CD14-positive monocyte (primary cell): ENCODE measurements around the gene PCBP3. TPM values are rescaled to one million over a fixed set of nuclear protein-coding genes. Genes with fewer than 3 reads are reported as not detected.

Experiments
- DNase-seq, 3 donors: peaks; one replicate each; pipeline ENCODE4 v3.0.0-alpha.2; 2011 to 2022
- H2AFZ ChIP-seq: 2 replicates; pipeline ENCODE4 v1.6.0; 2012; ENCODE audit warnings: mild to moderate bottlenecking, low read depth, low read length, inconsistent platforms; ENCODE audit not compliant: insufficient read depth, poor library complexity, severe bottlenecking
- H3K27ac ChIP-seq, 2 donors: 1 replicate in 1 of 2; 2 replicates in 1 of 2; pipeline ENCODE4 v1.5.1; 2012 to 2013; ENCODE audit warnings: low read length in 2 of 2, control low read depth in 1 of 2, inconsistent platforms in 1 of 2, low read depth in 1 of 2, mild to moderate bottlenecking in 1 of 2
- H3K27me3 ChIP-seq, 2 donors: one replicate each; pipeline versions ENCODE4 v1.6.0 to v1.6.1; 2011 to 2013; ENCODE audit warnings: low read length in 2 of 2; ENCODE audit not compliant: control insufficient read depth in 2 of 2, insufficient read depth in 2 of 2
- H3K36me3 ChIP-seq, 2 donors: replicated peaks in 1 of 2; 1 replicate in 1 of 2; 2 replicates in 1 of 2; pipeline versions ENCODE4 v1.5.1 to v1.6.1; 2012 to 2013; ENCODE audit warnings: low read length in 2 of 2, control low read depth in 1 of 2, inconsistent platforms in 1 of 2, mild to moderate bottlenecking in 1 of 2; ENCODE audit not compliant: insufficient read depth in 2 of 2, control insufficient read depth in 1 of 2
- H3K4me1 ChIP-seq, 2 donors: 1 replicate in 1 of 2; 2 replicates in 1 of 2; pipeline versions ENCODE4 v1.5.1 to v1.6.1; 2012 to 2013; ENCODE audit warnings: low read length in 2 of 2, control low read depth in 1 of 2, inconsistent platforms in 1 of 2, mild to moderate bottlenecking in 1 of 2, moderate library complexity in 1 of 2; ENCODE audit not compliant: insufficient read depth in 2 of 2, control insufficient read depth in 1 of 2
- H3K4me2 ChIP-seq: replicated peaks from 2 replicates; pipeline ENCODE3; 2012; ENCODE audit warnings: low read length, moderate library complexity, mild to moderate bottlenecking; ENCODE audit not compliant: poor library complexity, severe bottlenecking; ENCODE audit errors: extremely low read depth
- H3K4me3 ChIP-seq, 3 experiments: fragments of 200-600 bp in 1 of 3; sonication (generic) in 1 of 3; replicated peaks in 1 of 3; 1 replicate in 2 of 3; 2 replicates in 1 of 3; pipeline ENCODE4 v1.5.1; 2011 to 2013; ENCODE audit warnings: low read length in 3 of 3, mild to moderate bottlenecking in 3 of 3, control low read depth in 2 of 3, low read depth in 2 of 3, inconsistent platforms in 1 of 3, moderate library complexity in 1 of 3
- H3K79me2 ChIP-seq: 2 replicates; pipeline ENCODE4 v1.6.0; 2012; ENCODE audit warnings: mild to moderate bottlenecking, control low read depth, inconsistent platforms, low read length, moderate library complexity; ENCODE audit not compliant: insufficient read depth
- H3K9ac ChIP-seq: 2 replicates; pipeline ENCODE4 v1.6.0; 2017; ENCODE audit warnings: low read length, mild to moderate bottlenecking; ENCODE audit not compliant: insufficient read depth, poor library complexity, severe bottlenecking
- H3K9me3 ChIP-seq, 2 donors: replicated peaks in 1 of 2; 1 replicate in 1 of 2; 2 replicates in 1 of 2; pipeline versions ENCODE4 v1.5.1 to v1.6.1; 2012 to 2013; ENCODE audit warnings: low read length in 2 of 2, control low read depth in 1 of 2; ENCODE audit not compliant: control insufficient read depth in 1 of 2, insufficient read depth in 1 of 2
- H4K20me1 ChIP-seq: 2 replicates; pipeline ENCODE4 v1.6.0; 2012; ENCODE audit warnings: mild to moderate bottlenecking, low read length, control low read depth, moderate library complexity; ENCODE audit not compliant: insufficient read depth
- H3K27ac Mint-ChIP-seq, 7 donors: one replicate each; pipeline ENCODE4 v1.8.0; 2020; ENCODE audit warnings: mild to moderate bottlenecking in 7 of 7, mixed read lengths in 7 of 7, moderate library complexity in 6 of 7, inconsistent platforms in 2 of 7
- H3K27me3 Mint-ChIP-seq, 3 donors: one replicate each; pipeline ENCODE4 v1.8.0; 2021 to 2022; ENCODE audit warnings: low read depth in 3 of 3, mild to moderate bottlenecking in 3 of 3, mixed read lengths in 3 of 3, moderate library complexity in 3 of 3, inconsistent platforms in 1 of 3
- H3K36me3 Mint-ChIP-seq, 2 donors: one replicate each; pipeline ENCODE4 v1.8.0; 2020; ENCODE audit warnings: mixed read lengths in 2 of 2, inconsistent platforms in 1 of 2, mild to moderate bottlenecking in 1 of 2
- H3K4me1 Mint-ChIP-seq: one replicate; pipeline ENCODE4 v1.8.0; 2020; ENCODE audit warnings: mild to moderate bottlenecking, mixed read lengths
- H3K4me3 Mint-ChIP-seq, 2 donors: one replicate each; pipeline ENCODE4 v1.8.0; 2020; ENCODE audit warnings: mild to moderate bottlenecking in 2 of 2, mixed read lengths in 2 of 2, moderate library complexity in 1 of 2
- H3K9me3 Mint-ChIP-seq, 7 donors: one replicate each; pipeline ENCODE4 v1.8.0; 2020 to 2022; ENCODE audit warnings: mixed read lengths in 7 of 7, mild to moderate bottlenecking in 6 of 7, moderate library complexity in 6 of 7, inconsistent platforms in 2 of 7
- WGBS: methylation state at CpG from one replicate; pipeline ENCODE4 v1.1.5; 2013; ENCODE audit warnings: missing lambda C conversion rate; ENCODE audit not compliant: insufficient coverage; 5-methylcytosine and 5-hydroxymethylcytosine counted together
- intact Hi-C, 2 donors: fragments of 100-400 bp; cut with micrococcal nuclease; formaldehyde crosslinking; loops; one replicate each; pipeline versions ENCODE4 v1.15.0 to v1.15.1; 2023
- polyA plus RNA-seq, 3 donors: library from polyadenylated mRNA; depleted of rRNA in 1 of 3; unstranded in 2 of 3; stranded (reverse) in 1 of 3; fragments of 300-500 nt in 2 of 3; fragments of >200 nt in 1 of 3; fragmentation: Illumina TruSeq in 2 of 3; gene quantifications; 1 replicate in 2 of 3; 2 replicates in 1 of 3; pipeline ENCODE4 v1.2.3, GENCODE V29; 2012 to 2021
- TF ChIP-seq, protein P1 (sequence below): fragments of 200-600 bp; IDR thresholded peaks from one replicate; pipeline ENCODE4 v1.8.0; 2022; ENCODE audit warnings: antibody characterized with exemption, mild to moderate bottlenecking

PCBP3 gene
- polyA plus RNA-seq, 3 donors = 0.34 to 0.49 TPM; not detected in 1

DNA sequence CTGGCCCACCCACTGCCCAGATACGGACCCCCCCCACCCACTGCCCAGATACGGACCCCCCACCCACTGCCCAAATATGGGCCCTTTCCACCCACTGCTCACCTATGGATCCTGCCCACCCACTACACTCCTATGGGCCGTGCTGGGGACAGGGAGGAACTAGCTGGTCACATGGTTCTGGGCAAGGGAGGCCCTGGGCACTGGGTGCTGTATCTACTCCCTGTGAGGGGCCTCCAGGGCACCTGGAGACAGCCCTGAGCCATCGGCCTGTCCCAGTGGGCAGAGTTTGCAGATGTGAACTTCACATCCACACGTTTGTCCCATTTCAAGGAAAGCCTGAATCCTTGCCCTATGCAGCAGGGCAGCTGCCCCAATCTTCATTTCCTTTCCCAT is 266.6 kb downstream of the PCBP3 start:
- no peaks in the 10 kb centered on the region for H3K9me3 ChIP-seq
- intact Hi-C loops = no loop called here
- no peak overlapping the region for H3K4me2 ChIP-seq
- WGBS = 94% methylated on average over 2 of the region's 5 CpGs
- Mint-ChIP-seq H3K36me3 (no peaks in the 10 kb centered on the region), H3K27ac (no peak overlapping the region), H3K9me3 (peaks cover 0 to 2% (median 0%) of the 10 kb centered on the region in 7 donors), H3K27me3 (peaks cover 0 to 5% (median 3%) of the 10 kb centered on the region in 3 donors), H3K4me3 (no peak overlapping the region), H3K4me1 (no peaks in the 10 kb centered on the region)
- TF ChIP-seq, protein P1, sequence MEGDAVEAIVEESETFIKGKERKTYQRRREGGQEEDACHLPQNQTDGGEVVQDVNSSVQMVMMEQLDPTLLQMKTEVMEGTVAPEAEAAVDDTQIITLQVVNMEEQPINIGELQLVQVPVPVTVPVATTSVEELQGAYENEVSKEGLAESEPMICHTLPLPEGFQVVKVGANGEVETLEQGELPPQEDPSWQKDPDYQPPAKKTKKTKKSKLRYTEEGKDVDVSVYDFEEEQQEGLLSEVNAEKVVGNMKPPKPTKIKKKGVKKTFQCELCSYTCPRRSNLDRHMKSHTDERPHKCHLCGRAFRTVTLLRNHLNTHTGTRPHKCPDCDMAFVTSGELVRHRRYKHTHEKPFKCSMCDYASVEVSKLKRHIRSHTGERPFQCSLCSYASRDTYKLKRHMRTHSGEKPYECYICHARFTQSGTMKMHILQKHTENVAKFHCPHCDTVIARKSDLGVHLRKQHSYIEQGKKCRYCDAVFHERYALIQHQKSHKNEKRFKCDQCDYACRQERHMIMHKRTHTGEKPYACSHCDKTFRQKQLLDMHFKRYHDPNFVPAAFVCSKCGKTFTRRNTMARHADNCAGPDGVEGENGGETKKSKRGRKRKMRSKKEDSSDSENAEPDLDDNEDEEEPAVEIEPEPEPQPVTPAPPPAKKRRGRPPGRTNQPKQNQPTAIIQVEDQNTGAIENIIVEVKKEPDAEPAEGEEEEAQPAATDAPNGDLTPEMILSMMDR = no peak
- H2AFZ ChIP-seq = no peak overlapping the region
- DNase-seq = no peak
- no peak overlapping the region for H3K4me3 ChIP-seq
- H3K4me1 ChIP-seq = no peaks in the 10 kb centered on the region
- no peaks in the 10 kb centered on the region for H3K36me3 ChIP-seq
- no peaks in the 10 kb centered on the region for H4K20me1 ChIP-seq
- H3K27ac ChIP-seq = no peak overlapping the region
- H3K79me2 ChIP-seq = no peaks in the 10 kb centered on the region
- H3K27me3 ChIP-seq = no peaks in the 10 kb centered on the region
- no peak overlapping the region for H3K9ac ChIP-seq

DNA sequence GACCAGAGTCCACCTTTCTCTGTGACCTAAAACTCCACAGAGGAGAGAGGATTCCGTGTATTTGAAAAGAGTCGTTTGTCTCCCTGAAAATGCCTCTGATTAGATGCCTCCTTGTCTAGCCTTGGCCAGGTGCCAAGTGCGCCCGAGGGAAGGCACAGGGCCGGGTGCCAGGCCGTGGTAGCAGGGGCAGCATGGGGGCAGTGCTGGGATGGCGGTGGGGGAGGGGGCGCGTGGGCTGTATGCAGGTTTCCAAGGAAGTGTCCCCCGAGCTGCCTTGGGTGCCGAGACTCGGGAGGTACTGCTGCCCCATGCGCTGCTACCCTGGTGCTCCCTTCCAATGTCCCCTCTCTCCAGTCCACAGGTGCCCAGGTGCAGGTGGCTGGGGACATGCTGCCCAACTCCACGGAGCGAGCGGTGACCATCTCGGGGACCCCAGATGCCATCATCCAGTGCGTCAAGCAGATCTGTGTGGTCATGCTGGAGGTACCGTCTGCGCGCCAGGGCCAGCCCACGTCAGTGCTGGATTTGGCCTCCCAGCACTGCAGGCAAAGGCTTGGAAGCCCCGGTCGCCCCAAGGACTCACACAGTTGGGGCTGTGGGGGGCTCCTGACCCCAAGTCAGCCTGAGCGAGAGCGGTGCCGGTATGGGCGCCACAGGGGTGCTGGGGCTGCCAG is 267.2 kb downstream of the PCBP3 start:
- H3K4me3 Mint-ChIP-seq = no peak overlapping the region
- DNase-seq = no peak

More for the DNA sequence above, 267.2 kb downstream of the PCBP3 start:
- H3K4me1 Mint-ChIP-seq = no peaks in the 10 kb centered on the region
- H3K79me2 ChIP-seq = no peaks in the 10 kb centered on the region
- intact Hi-C loops = no loop called here
- TF ChIP-seq, protein P1 = no peak
- H3K36me3 ChIP-seq = no peaks in the 10 kb centered on the region
- H3K4me3 ChIP-seq = no peak overlapping the region
- H3K9me3 ChIP-seq = no peaks in the 10 kb centered on the region
- H3K27ac ChIP-seq = no peak overlapping the region
- H3K4me2 ChIP-seq = no peak overlapping the region
- no peaks in the 10 kb centered on the region for H3K27me3 ChIP-seq
- peaks cover 0 to 2% (median 0%) of the 10 kb centered on the region in 7 donors for H3K9me3 Mint-ChIP-seq
- peaks cover under 1 to 5% (median 3%) of the 10 kb centered on the region in 3 donors for H3K27me3 Mint-ChIP-seq
- no peak overlapping the region for H2AFZ ChIP-seq
- H3K9ac ChIP-seq = no peak overlapping the region
- H3K36me3 Mint-ChIP-seq = no peaks in the 10 kb centered on the region
- H3K4me1 ChIP-seq = no peaks in the 10 kb centered on the region
- no peak overlapping the region for H3K27ac Mint-ChIP-seq
- no peaks in the 10 kb centered on the region for H4K20me1 ChIP-seq
- 95% methylated on average over 28 of the region's 28 CpGs for WGBS
